SK-N-SH treated with all-trans-retinoic acid at 6 μM for 48 hours (cell line): ENCODE measurements around the gene NKD2.
"Not testable (repeated sequence)": the region's sequence is repeated elsewhere in the genome, so short reads cannot be mapped to it uniquely, and the experiment has no call there.

Source experiments
- ATAC-seq: fragments of 200-7000 bp; cut with Tn5 transposase; 3 replicates; pipeline ENCODE4 v1.9.1; 2020; ENCODE audit warnings: mild to moderate bottlenecking, moderate library complexity
- ARNTL ChIP-seq: fragments of 450-650 bp; formaldehyde crosslinking; IDR thresholded peaks from 2 replicates; pipeline ENCODE4 v1.5.0; 2020; ENCODE audit warnings: low read depth, mild to moderate bottlenecking, moderate library complexity, borderline replicate concordance
- BACH2 ChIP-seq: fragments of 250-450 bp; sonication (Bioruptor Pico); IDR thresholded peaks from 2 replicates; pipeline ENCODE4 v1.9.0; 2021; ENCODE audit warnings: mild to moderate bottlenecking, borderline replicate concordance
- CSDC2 ChIP-seq: fragments of 250-450 bp; sonication (Bioruptor Pico); IDR thresholded peaks from 2 replicates; pipeline ENCODE4 v1.5.0; 2020; ENCODE audit warnings: mild to moderate bottlenecking, moderate library complexity
- GLIS3 ChIP-seq: fragments of 250-450 bp; sonication (Bioruptor Pico); IDR thresholded peaks from 2 replicates; pipeline ENCODE4 v1.5.0; 2020; ENCODE audit warnings: mild to moderate bottlenecking, moderate library complexity
- OSR1 ChIP-seq: fragments of 250-450 bp; sonication (Bioruptor Pico); IDR thresholded peaks from 2 replicates; pipeline ENCODE4 v1.8.0; 2022; ENCODE audit warnings: moderate library complexity, mild to moderate bottlenecking, inconsistent platforms
- PATZ1 ChIP-seq: fragments of 250-450 bp; sonication (Bioruptor Pico); IDR thresholded peaks from 2 replicates; pipeline ENCODE4 v1.8.0; 2020; ENCODE audit warnings: mild to moderate bottlenecking, moderate library complexity, borderline replicate concordance
- POU6F1 ChIP-seq: fragments of 250-450 bp; sonication (Bioruptor Pico); IDR thresholded peaks from 2 replicates; pipeline ENCODE4 v1.8.0; 2021; ENCODE audit warnings: low read depth, mild to moderate bottlenecking, moderate library complexity, borderline replicate concordance
- PPARA ChIP-seq: fragments of 250-450 bp; sonication (Bioruptor Pico); IDR thresholded peaks from 2 replicates; pipeline ENCODE4 v1.5.0; 2020; ENCODE audit warnings: mild to moderate bottlenecking, borderline replicate concordance
- RARB ChIP-seq: fragments of 250-450 bp; sonication (Bioruptor Pico); IDR thresholded peaks from 2 replicates; pipeline ENCODE4 v1.8.0; 2021; ENCODE audit warnings: mild to moderate bottlenecking, moderate library complexity
- TCF4 ChIP-seq: fragments of 250-450 bp; sonication (Bioruptor Pico); IDR thresholded peaks from 2 replicates; pipeline ENCODE4 v1.8.0; 2021; ENCODE audit warnings: mild to moderate bottlenecking, moderate library complexity, borderline replicate concordance
- TOX ChIP-seq: fragments of 250-450 bp; sonication (Bioruptor Pico); IDR thresholded peaks from 2 replicates; pipeline ENCODE4 v1.8.0; 2021; ENCODE audit warnings: mild to moderate bottlenecking, moderate library complexity, borderline replicate concordance
- TSHZ2 ChIP-seq: fragments of 250-450 bp; sonication (Bioruptor Pico); IDR thresholded peaks from 2 replicates; pipeline ENCODE4 v1.5.0; 2020; ENCODE audit warnings: mild to moderate bottlenecking, moderate library complexity
- ZFP3 ChIP-seq: fragments of 250-450 bp; sonication (Bioruptor Pico); IDR thresholded peaks from 2 replicates; pipeline ENCODE4 v1.5.0; 2020; ENCODE audit warnings: mild to moderate bottlenecking, moderate library complexity
- ZNF565 ChIP-seq: fragments of 450-650 bp; formaldehyde crosslinking; conservative IDR thresholded peaks from 2 replicates; pipeline ENCODE4 v1.5.0; 2020; ENCODE audit warnings: low read depth, mild to moderate bottlenecking, moderate library complexity
- ZNF70 ChIP-seq: fragments of 450-650 bp; formaldehyde crosslinking; IDR thresholded peaks from 2 replicates; pipeline ENCODE4 v1.5.0; 2020; ENCODE audit warnings: mild to moderate bottlenecking, moderate library complexity
- ZNF8 ChIP-seq: fragments of 450-650 bp; formaldehyde crosslinking; IDR thresholded peaks from 2 replicates; pipeline ENCODE4 v1.5.0; 2020; ENCODE audit warnings: mild to moderate bottlenecking, moderate library complexity
- TF ChIP-seq, protein P1 (sequence below): fragments of 250-450 bp; sonication (Bioruptor Pico); IDR thresholded peaks from 2 replicates; pipeline ENCODE4 v1.5.1; 2021; ENCODE audit warnings: mild to moderate bottlenecking, moderate library complexity
- TF ChIP-seq, protein P2 (sequence below): fragments of 250-450 bp; sonication (Bioruptor Pico); IDR thresholded peaks from 2 replicates; pipeline ENCODE4 v1.5.1; 2020; ENCODE audit warnings: low read depth, mild to moderate bottlenecking, moderate library complexity

NKD2 gene

GRCh38 chr5:999032-999501, 9.5 kb upstream of the NKD2 start:
- TF ChIP-seq ZFP3 (CRISPR knock-in tag), result no peak
- no peak for TF ChIP-seq TOX (CRISPR knock-in tag)
- no peak for TF ChIP-seq OSR1
- no peak for TF ChIP-seq PPARA (CRISPR knock-in tag)
- no peak for TF ChIP-seq RARB
- no peak for TF ChIP-seq BACH2
- no peak for TF ChIP-seq TCF4 (CRISPR knock-in tag)
- TF ChIP-seq POU6F1 (CRISPR knock-in tag), result no peak
- TF ChIP-seq CSDC2 (CRISPR knock-in tag), result no peak
- TF ChIP-seq, protein P1, sequence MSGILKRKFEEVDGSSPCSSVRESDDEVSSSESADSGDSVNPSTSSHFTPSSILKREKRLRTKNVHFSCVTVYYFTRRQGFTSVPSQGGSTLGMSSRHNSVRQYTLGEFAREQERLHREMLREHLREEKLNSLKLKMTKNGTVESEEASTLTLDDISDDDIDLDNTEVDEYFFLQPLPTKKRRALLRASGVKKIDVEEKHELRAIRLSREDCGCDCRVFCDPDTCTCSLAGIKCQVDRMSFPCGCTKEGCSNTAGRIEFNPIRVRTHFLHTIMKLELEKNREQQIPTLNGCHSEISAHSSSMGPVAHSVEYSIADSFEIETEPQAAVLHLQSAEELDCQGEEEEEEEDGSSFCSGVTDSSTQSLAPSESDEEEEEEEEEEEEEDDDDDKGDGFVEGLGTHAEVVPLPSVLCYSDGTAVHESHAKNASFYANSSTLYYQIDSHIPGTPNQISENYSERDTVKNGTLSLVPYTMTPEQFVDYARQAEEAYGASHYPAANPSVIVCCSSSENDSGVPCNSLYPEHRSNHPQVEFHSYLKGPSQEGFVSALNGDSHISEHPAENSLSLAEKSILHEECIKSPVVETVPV (CRISPR knock-in tag), result no peak
- no peak for TF ChIP-seq ZNF70 (CRISPR knock-in tag)
- no peak for TF ChIP-seq TSHZ2 (CRISPR knock-in tag)
- TF ChIP-seq ARNTL (CRISPR knock-in tag), result no peak
- ATAC-seq, result no peak

DNA sequence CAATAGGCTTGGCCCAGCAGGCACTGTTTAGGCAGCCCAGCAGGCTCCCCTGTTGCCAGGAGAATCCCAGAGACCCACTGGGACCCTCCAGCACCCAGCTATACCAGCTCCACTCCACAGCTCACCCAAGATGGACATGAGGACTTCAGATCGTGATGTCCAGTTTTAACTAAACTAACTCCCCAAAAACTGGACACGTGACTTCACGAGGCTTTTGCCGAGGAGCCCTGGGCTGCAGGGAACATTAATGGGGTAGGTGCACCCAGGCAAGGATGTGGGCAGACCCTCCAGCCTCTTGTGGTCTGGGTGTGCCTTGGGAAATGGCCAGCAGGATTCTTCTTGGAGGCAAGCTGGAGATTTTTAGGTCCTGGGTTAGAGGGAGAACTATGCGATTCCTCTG, 8.9 kb upstream of the NKD2 start:
- TF ChIP-seq ZNF8 (no peak), OSR1 (no peak), PATZ1 (no peak), PPARA (CRISPR knock-in tag) (no peak), ZNF565 (CRISPR knock-in tag) (no peak)
- ATAC-seq, result no peak

- TF ChIP-seq, protein P2, sequence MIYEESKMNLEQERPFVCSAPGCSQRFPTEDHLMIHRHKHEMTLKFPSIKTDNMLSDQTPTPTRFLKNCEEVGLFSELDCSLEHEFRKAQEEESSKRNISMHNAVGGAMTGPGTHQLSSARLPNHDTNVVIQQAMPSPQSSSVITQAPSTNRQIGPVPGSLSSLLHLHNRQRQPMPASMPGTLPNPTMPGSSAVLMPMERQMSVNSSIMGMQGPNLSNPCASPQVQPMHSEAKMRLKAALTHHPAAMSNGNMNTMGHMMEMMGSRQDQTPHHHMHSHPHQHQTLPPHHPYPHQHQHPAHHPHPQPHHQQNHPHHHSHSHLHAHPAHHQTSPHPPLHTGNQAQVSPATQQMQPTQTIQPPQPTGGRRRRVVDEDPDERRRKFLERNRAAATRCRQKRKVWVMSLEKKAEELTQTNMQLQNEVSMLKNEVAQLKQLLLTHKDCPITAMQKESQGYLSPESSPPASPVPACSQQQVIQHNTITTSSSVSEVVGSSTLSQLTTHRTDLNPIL, result no peak
- no peak for TF ChIP-seq GLIS3 (CRISPR knock-in tag)
- no peak for TF ChIP-seq TCF4 (CRISPR knock-in tag)
- TF ChIP-seq CSDC2 (CRISPR knock-in tag), result no peak
- no peak for TF ChIP-seq ZNF8
- ATAC-seq, result no peak
Observed at GRCh38 chr5:1000329-1000728, 8.3 kb upstream of the NKD2 start.

DNA sequence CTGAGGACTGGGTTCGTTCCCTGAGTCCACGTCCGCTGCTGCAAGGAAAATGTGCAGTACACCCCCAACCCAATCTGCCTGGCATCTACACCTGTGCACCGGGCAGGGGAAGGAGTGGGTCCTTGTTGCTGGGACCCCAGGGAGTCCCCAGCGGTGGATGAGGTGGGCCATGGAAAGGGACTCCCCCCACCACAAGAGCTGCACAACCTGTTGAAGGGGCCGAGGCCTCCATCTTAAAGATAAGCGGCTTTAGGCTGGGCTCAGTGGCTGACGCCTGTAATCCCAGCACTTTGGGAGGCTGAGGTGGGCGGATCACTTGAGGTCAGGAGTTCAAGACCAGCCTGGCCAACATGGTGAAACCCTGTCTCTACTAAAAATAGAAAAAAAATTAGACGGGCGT, 7.8 kb upstream of the NKD2 start:
- ATAC-seq, result not testable (repeated sequence)
